ENCODE results near the gene NOS1. TPM values are rescaled to one million over a fixed set of nuclear protein-coding genes. Genes with fewer than 3 reads are reported as not detected.

Gene NOS1
- total and polyA plus RNA-seq, 2 of the 8 experiments (the other 6 are each of a cell fraction or from before 2014, with no cell fraction given): 1.5 to 2.0 TPM

DNA sequence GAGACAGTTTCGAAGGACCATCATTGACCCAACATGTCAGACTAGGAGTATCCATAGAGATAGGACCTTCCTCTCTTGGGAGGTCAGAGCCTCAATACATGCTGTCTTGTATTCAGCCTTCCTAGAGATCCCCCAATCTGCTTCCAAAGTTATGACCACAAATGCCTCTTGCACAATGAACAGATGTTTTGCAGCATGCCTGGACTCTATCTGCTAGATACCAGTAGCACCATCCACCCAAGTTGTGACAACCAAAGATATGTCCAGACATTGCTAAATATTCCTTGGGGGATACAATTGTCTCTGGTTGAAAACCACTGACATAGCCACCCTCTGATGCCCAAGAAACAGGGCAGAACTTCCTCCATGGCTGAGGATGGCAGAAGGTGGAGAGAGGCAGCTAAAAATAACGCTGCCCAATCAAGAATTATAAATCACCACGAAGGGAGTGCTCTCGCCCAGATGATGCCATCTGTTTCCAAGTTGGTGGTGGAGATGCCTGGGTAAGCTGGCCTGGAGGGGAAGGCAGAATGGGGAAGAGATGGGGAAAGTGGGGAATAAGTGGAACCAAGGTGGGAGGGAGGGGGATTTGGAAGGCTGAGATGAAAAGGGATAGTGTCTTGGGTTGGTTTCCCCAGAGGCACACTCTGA is 42.9 kb upstream of the NOS1 start:
- WGBS, 2 experiments (ENCODE audit: extremely low coverage in 1 of 2, insufficient coverage in 1 of 2, insufficient read length in 1 of 2, insufficient replicate concordance in 2 of 2, low coverage in 1 of 2, low lambda C conversion rate in 2 of 2, missing lambda C conversion rate in 1 of 2): 90% methylated on average over 4 of the region's 4 CpGs; no CpG with 5 or more reads in 1 of the 2 experiments
- Histone ChIP-seq H3K9me3 (ENCODE audit: insufficient read depth in 2 of 2, low read depth in 1 of 2, low read length in 1 of 2) (peaks cover 0 to 6% of the 10 kb centered on the region in 2 experiments; a peak in 1 of 4 replicates), H2AFZ (ENCODE audit: low read length) (no peak overlapping the region), H3K27me3 (replicated peaks in 1 of 4; ENCODE audit: control insufficient read depth in 3 of 4, extremely low read depth in 1 of 4, insufficient read depth in 3 of 4, low read length in 3 of 4) (no peaks in the 10 kb centered on the region), H3K23me2 (ENCODE audit: low read depth, low read length) (peaks cover 4% of the 10 kb centered on the region; the same call in 1 of the 2 replicates), H3K56ac (replicated peaks; ENCODE audit: insufficient read length, low read depth, low read length) (no peak overlapping the region), H3K79me2 (ENCODE audit: control insufficient read depth in 1 of 2, insufficient read depth in 2 of 2, low read length in 2 of 2) (no peaks in the 10 kb centered on the region), H2AK5ac (ENCODE audit: low read depth, low read length) (no peak overlapping the region), H2BK20ac (ENCODE audit: low read length) (no peak overlapping the region), H3K23ac (ENCODE audit: insufficient read length) (no peak overlapping the region), H4K8ac (ENCODE audit: extremely low read depth, insufficient read depth, low read length) (no peak overlapping the region), H4K20me1 (replicated peaks in 1 of 2; ENCODE audit: control insufficient read depth in 1 of 2, insufficient read depth in 2 of 2, low read length in 2 of 2) (no peaks in the 10 kb centered on the region), H3K27ac (ENCODE audit: low read depth, low read length) (no peak overlapping the region), H3K4me2 (ENCODE audit: insufficient read depth in 1 of 2, low read depth in 2 of 2, low read length in 2 of 2) (no peak overlapping the region), H3K4me1 (replicated peaks in 1 of 4; ENCODE audit: control insufficient read depth in 3 of 4, insufficient read depth in 4 of 4, low read length in 3 of 4) (peaks cover 0 to 11% (median 4%) of the 10 kb centered on the region in 4 experiments; a peak in 5 of 7 replicates), H2BK12ac (ENCODE audit: low read depth, low read length) (no peak overlapping the region), H2BK120ac (replicated peaks; ENCODE audit: low read depth, low read length) (no peak overlapping the region), H3K79me1 (ENCODE audit: low read depth, low read length) (no peaks in the 10 kb centered on the region), H3K14ac (ENCODE audit: insufficient read length) (no peak overlapping the region), H2BK5ac (ENCODE audit: low read depth, low read length) (no peak overlapping the region), H3K4me3 (ENCODE audit: extremely low read depth in 1 of 4, insufficient read depth in 2 of 4, low read depth in 3 of 4, low read length in 4 of 4) (no peak overlapping the region), H3K36me3 (ENCODE audit: control insufficient read depth in 2 of 4, insufficient read depth in 4 of 4, low read length in 3 of 4) (no peaks in the 10 kb centered on the region), H4K91ac (replicated peaks; ENCODE audit: insufficient read length, low read length) (no peak overlapping the region), H2BK15ac (ENCODE audit: low read length) (peak overlapping the region; percentile 11; the same call in 1 of the 2 replicates), H3K9ac (replicated peaks in 1 of 4; ENCODE audit: extremely low read depth in 1 of 4, low read depth in 3 of 4, low read length in 3 of 4) (no peak overlapping the region), H3K18ac (ENCODE audit: extremely low read depth, low read length) (no peak overlapping the region), H4K5ac (ENCODE audit: insufficient read length, low read depth, low read length) (no peak overlapping the region), H3K4ac (replicated peaks; ENCODE audit: insufficient read length, low read depth, low read length) (no peak overlapping the region)
- FAIRE-seq: no peak
- ChIA-PET POLR2A (ENCODE audit: partially characterized antibody) (no interaction called here), CTCF (ENCODE audit: partially characterized antibody) (interaction anchor here (0.9 to 3.1 kb wide), 6 partner anchors 10 to 267 kb away, joined by 3 to 22 read pairs (median 4); no protein-coding TSS in a partner anchor)
- DNase-seq (ENCODE audit: low read depth in 1 of 2, low spot score in 2 of 2): no peak
- TF ChIP-seq RXRA (IDR thresholded peaks at IDR 0.05; ENCODE audit: insufficient read depth, low read depth, low read length) (no peak), E2F6 (IDR thresholded peaks at IDR 0.05) (no peak), EP300 (IDR thresholded peaks at IDR 0.05; ENCODE audit: borderline replicate concordance in 1 of 2, low read depth in 2 of 2, low read length in 2 of 2) (no peak), CBX5 (IDR thresholded peaks at IDR 0.05; ENCODE audit: low read depth, low read length) (no peak), KDM1A (IDR thresholded peaks at IDR 0.05; ENCODE audit: borderline replicate concordance, low read length) (no peak), SRF (IDR thresholded peaks at IDR 0.05; ENCODE audit: low read depth, low read length) (no peak), TAF7 (optimal IDR thresholded peaks at IDR 0.05; ENCODE audit: borderline replicate concordance, low read depth, low read length) (no peak), PHF8 (conservative IDR thresholded peaks at IDR 0.05; ENCODE audit: low read depth, low read length) (no peak), RFX5 (IDR thresholded peaks at IDR 0.05; ENCODE audit: borderline replicate concordance, low read depth, low read length) (no peak), SP2 (IDR thresholded peaks at IDR 0.05; ENCODE audit: low read length) (no peak), SP1 (IDR thresholded peaks at IDR 0.05; ENCODE audit: low read depth, low read length) (no peak), GABPA (IDR thresholded peaks at IDR 0.05; ENCODE audit: borderline replicate concordance, insufficient read depth, low read length) (no peak), POLR2A (IDR thresholded peaks at IDR 0.05; ENCODE audit: control extremely low read depth in 1 of 2, low read depth in 2 of 2, low read length in 2 of 2) (no peak)

Data from H1 (cell line).